SH-SY5Y (cell line): ENCODE measurements around the gene MYL11.

Experiments used
- GATA2 ChIP-seq: IDR thresholded peaks from 2 replicates; pipeline ENCODE4 v1.6.1; 2011; ENCODE audit warnings: mild to moderate bottlenecking, low read depth, low read length
- GATA3 ChIP-seq: IDR thresholded peaks from 2 replicates; pipeline ENCODE4 v1.6.1; 2011; ENCODE audit warnings: low read depth, mild to moderate bottlenecking, low read length, moderate library complexity

DNA sequence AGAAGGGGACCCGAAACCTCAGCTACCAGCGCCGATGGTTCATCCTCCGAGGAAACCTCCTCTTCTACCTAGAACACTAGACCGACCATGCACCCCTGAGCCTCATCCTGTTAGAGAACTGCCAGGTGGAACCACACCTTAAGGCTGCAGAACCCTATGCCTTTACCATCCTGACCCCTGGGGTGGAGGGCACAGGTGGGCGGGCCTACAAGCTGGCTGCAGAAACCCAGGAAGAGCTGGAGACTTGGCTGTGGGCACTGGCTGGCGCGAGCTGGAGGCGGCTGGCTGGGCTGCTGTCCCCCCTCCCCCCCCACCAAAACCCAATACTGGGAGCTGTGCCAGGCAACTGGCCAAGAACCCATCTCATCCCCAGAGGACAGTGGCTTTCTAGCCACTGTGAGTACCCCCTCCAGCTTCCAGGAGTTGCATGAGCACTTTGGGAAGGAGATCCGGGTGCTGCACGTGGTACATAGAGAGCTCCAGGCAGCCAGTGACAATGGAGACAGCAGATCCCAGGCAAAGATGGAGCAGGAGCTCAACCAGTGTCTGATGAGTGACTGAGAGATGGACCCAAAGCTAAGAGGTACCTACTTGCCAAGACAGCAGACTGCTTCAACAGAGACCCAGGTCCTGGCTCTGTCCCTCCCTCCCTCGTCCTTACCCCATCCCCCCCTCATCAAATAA, 18.1 kb upstream of the MYL11 start:
- no peak for TF ChIP-seq GATA3
- no peak for TF ChIP-seq GATA2
